HEK293 (cell line): Measurements from ENCODE around the gene PPP4C.

Experiments used
- REST ChIP-seq: fragments of 450-650 bp; formaldehyde crosslinking; IDR thresholded peaks from 2 replicates; pipeline ENCODE4 v1.5.1; 2016; ENCODE audit warnings: missing biosample characterization, missing genetic modification characterization
- ZNF211 ChIP-seq: fragments of 450-650 bp; formaldehyde crosslinking; IDR thresholded peaks from 2 replicates; pipeline ENCODE4 v1.5.1; 2016; ENCODE audit warnings: low read depth, missing biosample characterization, missing genetic modification characterization
- TF ChIP-seq, protein P1 (sequence below): fragments of 450-650 bp; formaldehyde crosslinking; IDR thresholded peaks from 2 replicates; pipeline ENCODE4 v1.5.1; 2016; ENCODE audit warnings: missing biosample characterization, missing genetic modification characterization

DNA sequence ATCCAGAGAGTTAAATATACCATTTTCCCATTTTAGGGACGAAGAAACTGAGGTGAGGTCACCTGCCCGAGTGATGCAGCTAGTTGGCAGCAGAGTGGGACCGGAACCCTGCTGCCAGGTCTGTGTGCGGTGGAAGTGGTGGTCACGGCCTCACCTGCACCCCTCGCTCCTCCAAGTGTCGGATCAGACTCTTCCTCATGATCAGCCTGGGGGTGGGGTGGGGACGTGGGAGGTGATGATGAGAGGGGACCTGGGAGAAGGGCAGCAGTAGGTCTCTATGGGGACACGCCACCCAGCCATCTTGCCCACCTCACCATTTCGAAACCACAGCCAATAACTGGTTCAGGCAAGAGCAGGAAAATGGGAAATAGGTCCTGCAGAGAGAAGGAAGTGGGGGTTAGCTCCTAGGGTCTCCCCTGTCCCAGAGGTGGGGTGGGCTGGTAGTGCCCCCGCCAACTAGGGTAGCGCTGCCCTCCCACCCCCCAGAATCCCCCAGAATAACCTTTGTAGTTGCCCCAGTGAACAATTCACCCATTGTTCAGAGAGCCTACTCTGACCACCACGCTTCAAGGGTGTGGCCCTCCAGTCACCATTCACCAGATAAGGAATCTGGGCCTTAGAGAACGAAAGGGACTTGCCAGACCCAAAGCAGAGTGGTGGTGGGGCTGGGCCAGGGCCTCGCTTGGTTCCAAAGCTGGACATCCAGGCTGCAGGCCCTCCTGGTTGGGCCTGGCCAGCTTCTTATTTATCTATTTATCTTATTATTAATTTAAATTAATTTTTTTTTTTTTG, 32.5 kb downstream of the PPP4C start:
- TF ChIP-seq REST (tag by site-specific recombination) (no peak), ZNF211 (tag by site-specific recombination) (no peak)
- TF ChIP-seq, protein P1, sequence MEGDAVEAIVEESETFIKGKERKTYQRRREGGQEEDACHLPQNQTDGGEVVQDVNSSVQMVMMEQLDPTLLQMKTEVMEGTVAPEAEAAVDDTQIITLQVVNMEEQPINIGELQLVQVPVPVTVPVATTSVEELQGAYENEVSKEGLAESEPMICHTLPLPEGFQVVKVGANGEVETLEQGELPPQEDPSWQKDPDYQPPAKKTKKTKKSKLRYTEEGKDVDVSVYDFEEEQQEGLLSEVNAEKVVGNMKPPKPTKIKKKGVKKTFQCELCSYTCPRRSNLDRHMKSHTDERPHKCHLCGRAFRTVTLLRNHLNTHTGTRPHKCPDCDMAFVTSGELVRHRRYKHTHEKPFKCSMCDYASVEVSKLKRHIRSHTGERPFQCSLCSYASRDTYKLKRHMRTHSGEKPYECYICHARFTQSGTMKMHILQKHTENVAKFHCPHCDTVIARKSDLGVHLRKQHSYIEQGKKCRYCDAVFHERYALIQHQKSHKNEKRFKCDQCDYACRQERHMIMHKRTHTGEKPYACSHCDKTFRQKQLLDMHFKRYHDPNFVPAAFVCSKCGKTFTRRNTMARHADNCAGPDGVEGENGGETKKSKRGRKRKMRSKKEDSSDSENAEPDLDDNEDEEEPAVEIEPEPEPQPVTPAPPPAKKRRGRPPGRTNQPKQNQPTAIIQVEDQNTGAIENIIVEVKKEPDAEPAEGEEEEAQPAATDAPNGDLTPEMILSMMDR (tag by site-specific recombination): no peak
